Stimulated activated CD4-positive, alpha-beta T cell treated with anti-CD3 and anti-CD28 coated beads, Interleukin-4, amount 100 ng/mL, for 48 hours (primary cell): ENCODE results near the gene SUCLG1.

Experiments
- DNase-seq, 2 donors: peaks; one replicate each; pipeline ENCODE4 v3.0.0-alpha.2; 2020; ENCODE audit warnings: low read depth in 2 of 2

Gene SUCLG1

GRCh38 chr2:84461310-84461709 lies 2.2 kb upstream of the SUCLG1 start:
- no peak for DNase-seq

- DNase-seq = no peak
These were observed 1.6 kb upstream of the SUCLG1 start for GRCh38 chr2:84460670-84461069.

- DNase-seq = no peak
These were observed 907 bp upstream of the SUCLG1 start for GRCh38 chr2:84459944-84460429.

GRCh38 chr2:84458551-84459017 lies 496 bp downstream of the SUCLG1 start:
- peak in 1 of 2 donors; percentile 19 for DNase-seq

GRCh38 chr2:84457686-84458085 lies 1.4 kb downstream of the SUCLG1 start:
- no peak for DNase-seq

- no peak for DNase-seq
These were observed 2.9 kb downstream of the SUCLG1 start for GRCh38 chr2:84456156-84456555.

GRCh38 chr2:84454581-84454980 lies 4.5 kb downstream of the SUCLG1 start:
- no peak for DNase-seq

GRCh38 chr2:84452624-84453023 lies 6.5 kb downstream of the SUCLG1 start:
- DNase-seq = no peak

- no peak for DNase-seq
These were observed 7.5 kb downstream of the SUCLG1 start for GRCh38 chr2:84451579-84451978.

GRCh38 chr2:84450288-84451227 lies 8.5 kb downstream of the SUCLG1 start:
- DNase-seq = no peak

GRCh38 chr2:84449711-84450110 lies 9.4 kb downstream of the SUCLG1 start:
- no peak for DNase-seq

- no peak for DNase-seq
These were observed 10.0 kb downstream of the SUCLG1 start for GRCh38 chr2:84449055-84449454.

GRCh38 chr2:84443477-84443876 lies 15.6 kb downstream of the SUCLG1 start:
- DNase-seq = no peak

GRCh38 chr2:84442888-84443287 lies 16.2 kb downstream of the SUCLG1 start:
- no peak for DNase-seq

- no peak for DNase-seq
These were observed 17.6 kb downstream of the SUCLG1 start for GRCh38 chr2:84441505-84441904.

- no peak for DNase-seq
These were observed 18.0 kb downstream of the SUCLG1 start for GRCh38 chr2:84441036-84441435.

GRCh38 chr2:84435345-84436025 lies 23.6 kb downstream of the SUCLG1 start:
- no peak for DNase-seq

- DNase-seq = no peak
These were observed 29.8 kb downstream of the SUCLG1 start for GRCh38 chr2:84429328-84429727.

- no peak for DNase-seq
These were observed 31.6 kb downstream of the SUCLG1 start for GRCh38 chr2:84427235-84428138.

- DNase-seq = no peak
These were observed 33.8 kb downstream of the SUCLG1 start for GRCh38 chr2:84425310-84425709.

- DNase-seq = no peak
These were observed 34.9 kb downstream of the SUCLG1 start for GRCh38 chr2:84424152-84424551.

GRCh38 chr2:84421791-84422190 lies 37.3 kb downstream of the SUCLG1 start:
- no peak for DNase-seq
